ENCODE results near the gene GSS.

GSS gene

GRCh38 chr20:35001596-35002362 is 46.2 kb upstream of the GSS start:
- TF ChIP-seq CTCF (IDR thresholded peaks at IDR 0.05; ENCODE audit: control insufficient read depth, insufficient read depth, low read depth, low read length, missing control alignments) = peak; percentile 38
- no peak for DNase-seq (ENCODE audit: low read depth)
- H3K4me3 ChIP-seq (ENCODE audit: control insufficient read depth, low read depth, low read length) = no peak overlapping the region

- no peak for TF ChIP-seq CTCF (IDR thresholded peaks at IDR 0.05; ENCODE audit: control insufficient read depth, insufficient read depth, low read depth, low read length, missing control alignments)
- no peak for DNase-seq (ENCODE audit: low read depth)
- no peak overlapping the region for H3K4me3 ChIP-seq (ENCODE audit: control insufficient read depth, low read depth, low read length)
Measured at GRCh38 chr20:35000922-35001595, 45.5 kb upstream of the GSS start.

- no peak overlapping the region for H3K4me3 ChIP-seq (ENCODE audit: control insufficient read depth, low read depth, low read length)
- no peak for DNase-seq (ENCODE audit: low read depth)
- no peak for TF ChIP-seq CTCF (IDR thresholded peaks at IDR 0.05; ENCODE audit: control insufficient read depth, insufficient read depth, low read depth, low read length, missing control alignments)
Measured at GRCh38 chr20:35000311-35000921, 44.8 kb upstream of the GSS start.

- no peak for DNase-seq (ENCODE audit: low read depth)
- TF ChIP-seq CTCF (IDR thresholded peaks at IDR 0.05; ENCODE audit: control insufficient read depth, insufficient read depth, low read depth, low read length, missing control alignments) = no peak
- H3K4me3 ChIP-seq (ENCODE audit: control insufficient read depth, low read depth, low read length) = no peak overlapping the region
Measured at GRCh38 chr20:34999782-35000181, 44.2 kb upstream of the GSS start.

- H3K4me3 ChIP-seq (ENCODE audit: control insufficient read depth, low read depth, low read length) = no peak overlapping the region
Measured at GRCh38 chr20:34999021-34999451, 43.4 kb upstream of the GSS start.

More at GRCh38 chr20:34999021-34999451, 43.4 kb upstream of the GSS start:
- no peak for TF ChIP-seq CTCF (IDR thresholded peaks at IDR 0.05; ENCODE audit: control insufficient read depth, insufficient read depth, low read depth, low read length, missing control alignments)
- no peak for DNase-seq (ENCODE audit: low read depth)

Data from AG09309 (cell line).